K562 (cell line): ENCODE data around the gene PRSS27. TPM values are rescaled to one million over a fixed set of nuclear protein-coding genes. Genes with fewer than 3 reads are reported as not detected.

Experiments used
- ATF1 ChIP-seq, 2 experiments: fragments of 450-650 bp in 1 of 2; IDR thresholded peaks; 2 replicates each; pipeline ENCODE4 v1.6.1; 2016; ENCODE audit warnings: missing compliant biosample characterization in 1 of 2, missing genetic modification characterization in 1 of 2
- CBX8 ChIP-seq: fragments of 200-600 bp; sonication (generic); IDR thresholded peaks from 2 replicates; pipeline ENCODE4 v1.6.1; 2012; ENCODE audit warnings: borderline replicate concordance, mixed run types, low read depth, mild to moderate bottlenecking, moderate library complexity, mixed read lengths, low read length, control low read depth, inconsistent platforms; ENCODE audit not compliant: poor library complexity, severe bottlenecking; ENCODE audit errors: extremely low read depth
- JUND ChIP-seq, 2 experiments: IDR thresholded peaks; 2 replicates in 1 of 2; 3 replicates in 1 of 2; pipeline ENCODE4 v1.6.1; 2011; ENCODE audit warnings: borderline replicate concordance in 2 of 2, low read depth in 2 of 2, low read length in 2 of 2, improper control_type of control experiment in 1 of 2, missing biosample characterization in 1 of 2, missing genetic modification characterization in 1 of 2, missing genetic modification reagents in 1 of 2
- MAFG ChIP-seq: fragments of 450-650 bp; conservative IDR thresholded peaks from 2 replicates; pipeline ENCODE4 v1.6.1; 2016; ENCODE audit warnings: missing genetic modification characterization, missing compliant biosample characterization
- NR2C2 ChIP-seq, 2 experiments: fragments of 200-800 bp in 1 of 2; sonication (Bioruptor generic) in 1 of 2; sonication (generic) in 1 of 2; formaldehyde crosslinking in 1 of 2; IDR thresholded peaks; 2 replicates each; pipeline versions ENCODE4 v1.6.1 to v1.8.0; 2016 to 2022; ENCODE audit warnings: mild to moderate bottlenecking in 1 of 2, missing compliant biosample characterization in 1 of 2, missing genetic modification characterization in 1 of 2, missing genetic modification reagents in 1 of 2
- POLR2G ChIP-seq: fragments of 200-400 bp; formaldehyde crosslinking; IDR thresholded peaks from 2 replicates; pipeline ENCODE4 v1.6.1; 2017; ENCODE audit warnings: low read depth, mild to moderate bottlenecking, antibody characterized with exemption, low read length, moderate library complexity
- SIN3A ChIP-seq, 2 experiments: fragments of 150-350 bp in 1 of 2; IDR thresholded peaks; 2 replicates each; pipeline ENCODE4 v1.6.1; 2011 to 2016; ENCODE audit warnings: borderline replicate concordance in 2 of 2, low read depth in 2 of 2, low read length in 2 of 2, mild to moderate bottlenecking in 2 of 2, moderate library complexity in 2 of 2; ENCODE audit not compliant: control insufficient read depth in 1 of 2
- ZNF184 ChIP-seq: sonication (generic); formaldehyde crosslinking; IDR thresholded peaks from 2 replicates; pipeline ENCODE4 v1.5.0; 2020; ENCODE audit warnings: missing genetic modification reagents
- ZNF586 ChIP-seq: fragments of 450-650 bp; formaldehyde crosslinking; conservative IDR thresholded peaks from 2 replicates; pipeline ENCODE4 v1.4.0; 2020; ENCODE audit warnings: mild to moderate bottlenecking, moderate library complexity
- ZNF699 ChIP-seq: fragments of 250-450 bp; sonication (Bioruptor Pico); IDR thresholded peaks from 2 replicates; pipeline ENCODE4 v1.8.0; 2021; ENCODE audit warnings: mild to moderate bottlenecking, moderate library complexity; ENCODE audit not compliant: insufficient replicate concordance
- polyA plus RNA-seq, 8 experiments: library from polyadenylated mRNA; depleted of rRNA in 4 of 8; stranded (reverse) in 5 of 8; unstranded in 3 of 8; fragments of >200 nt; fragmentation: Nextera tagmentation in 2 of 8; fragmentation: Illumina TruSeq in 1 of 8; extraction: Ambion mirVana in 2 of 8; extraction: Trizol in 1 of 8; gene quantifications; 2 replicates each; pipeline versions ENCODE4 v1.2.1 to v1.2.3, GENCODE V29; 2011 to 2014; ENCODE audit warnings: inconsistent platforms in 1 of 8, missing spikeins in 1 of 8
- total RNA-seq, 7 experiments: library from RNA; depleted of rRNA in 6 of 7; stranded (reverse); fragments of >200 nt in 6 of 7; fragmentation: Illumina TruSeq in 2 of 7; extraction: Trizol in 2 of 7; gene quantifications; 2 replicates each; pipeline versions ENCODE4 v1.2.1 to v1.2.3, GENCODE V29; 2011 to 2021; ENCODE audit warnings: low replicate concordance in 1 of 7
- TF ChIP-seq, protein P1 (sequence below), 2 experiments: fragments of 200-800 bp in 1 of 2; sonication (Bioruptor generic) in 1 of 2; sonication (generic) in 1 of 2; formaldehyde crosslinking in 1 of 2; IDR thresholded peaks in 1 of 2; conservative IDR thresholded peaks in 1 of 2; 2 replicates each; pipeline versions ENCODE4 v1.5.0 to v1.6.1; 2016 to 2020; ENCODE audit warnings: missing compliant biosample characterization in 1 of 2, missing genetic modification characterization in 1 of 2, missing genetic modification reagents in 1 of 2
- TF ChIP-seq, protein P2 (sequence below): sonication (generic); formaldehyde crosslinking; IDR thresholded peaks from 2 replicates; pipeline ENCODE4 v1.9.0; 2022; ENCODE audit warnings: mild to moderate bottlenecking, missing genetic modification reagents

The PRSS27 gene
- total and polyA plus RNA-seq, 9 of the 15 experiments (the other 6 are each of a cell fraction or from before 2014, with no cell fraction given), result 0.09 to 0.20 (median 0.17) TPM; not detected in 5

DNA sequence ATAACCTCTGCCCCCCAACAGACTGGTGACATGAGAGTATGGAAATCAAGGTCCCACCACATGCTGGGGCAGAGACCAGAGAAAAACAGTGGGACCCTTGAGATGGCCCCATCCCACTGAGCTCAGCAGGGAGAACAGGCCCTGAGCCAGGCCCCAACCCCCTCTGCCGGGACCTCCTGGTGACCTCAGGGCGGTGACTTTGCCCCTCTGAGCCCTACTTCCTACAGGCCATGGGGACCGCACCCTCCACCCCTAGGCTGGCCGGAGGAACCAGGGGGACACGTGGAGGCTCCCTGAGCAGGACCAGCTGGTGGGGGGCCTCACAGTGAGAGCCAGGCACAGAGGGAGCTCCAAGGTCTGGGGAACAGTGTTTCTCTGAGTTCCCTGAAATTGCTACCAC lies 18.6 kb upstream of the PRSS27 start (continued):
- TF ChIP-seq ZNF586 (no peak), ZNF699 (CRISPR knock-in tag) (no peak), NR2C2 (CRISPR knock-in tag; IDR thresholded peaks at IDR 0.05) (no peak), NR2C2 (tag; IDR thresholded peaks at IDR 0.05) (peak; percentile 35; the same call in 1 of the 2 replicates), JUND (IDR thresholded peaks at IDR 0.05; ENCODE audit: borderline replicate concordance, low read depth, low read length) (no peak), JUND (tag; IDR thresholded peaks at IDR 0.05; ENCODE audit: borderline replicate concordance, low read depth, low read length) (no peak), CBX8 (no peak), ATF1 (CRISPR knock-in tag; IDR thresholded peaks at IDR 0.05) (no peak), ATF1 (tag; IDR thresholded peaks at IDR 0.05) (no peak), SIN3A (IDR thresholded peaks at IDR 0.05; ENCODE audit: borderline replicate concordance in 2 of 2, control insufficient read depth in 1 of 2, low read depth in 2 of 2, low read length in 2 of 2) (0 out of 4 replicates have a peak, but pooled peaks of 1 of the 2 experiments have one; percentile 15), POLR2G (peak; percentile 26; the same call in 1 of the 2 replicates), ZNF184 (CRISPR knock-in tag) (no peak), MAFG (tag) (no peak)
- TF ChIP-seq, protein P1, sequence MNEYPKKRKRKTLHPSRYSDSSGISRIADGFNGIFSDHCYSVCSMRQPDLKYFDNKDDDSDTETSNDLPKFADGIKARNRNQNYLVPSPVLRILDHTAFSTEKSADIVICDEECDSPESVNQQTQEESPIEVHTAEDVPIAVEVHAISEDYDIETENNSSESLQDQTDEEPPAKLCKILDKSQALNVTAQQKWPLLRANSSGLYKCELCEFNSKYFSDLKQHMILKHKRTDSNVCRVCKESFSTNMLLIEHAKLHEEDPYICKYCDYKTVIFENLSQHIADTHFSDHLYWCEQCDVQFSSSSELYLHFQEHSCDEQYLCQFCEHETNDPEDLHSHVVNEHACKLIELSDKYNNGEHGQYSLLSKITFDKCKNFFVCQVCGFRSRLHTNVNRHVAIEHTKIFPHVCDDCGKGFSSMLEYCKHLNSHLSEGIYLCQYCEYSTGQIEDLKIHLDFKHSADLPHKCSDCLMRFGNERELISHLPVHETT (CRISPR knock-in tag; conservative IDR thresholded peaks at IDR 0.05 in 1 of 2, IDR thresholded peaks at IDR 0.05 in 1 of 2), result no peak
- TF ChIP-seq, protein P2, sequence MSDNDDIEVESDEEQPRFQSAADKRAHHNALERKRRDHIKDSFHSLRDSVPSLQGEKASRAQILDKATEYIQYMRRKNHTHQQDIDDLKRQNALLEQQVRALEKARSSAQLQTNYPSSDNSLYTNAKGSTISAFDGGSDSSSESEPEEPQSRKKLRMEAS (CRISPR knock-in tag), result 0 out of 2 replicates have a peak, but pooled peaks have one; percentile 9
